Body of pancreas (tissue), 4 donors: ENCODE results near the gene ALPP.
"Not testable (repeated sequence)": the region's sequence is repeated elsewhere in the genome, so short reads cannot be mapped to it uniquely, and the experiment has no call there.

Source experiments
- CTCF ChIP-seq, 7 experiments: fragments of 450-650 bp in 4 of 7; fragments of 200-600 bp in 3 of 7; sonication (generic) in 3 of 7; IDR thresholded peaks; one replicate each; pipeline ENCODE4 v1.5.1; 2016 to 2019; ENCODE audit warnings: antibody characterized with exemption in 7 of 7
- POLR2A ChIP-seq, 3 donors: fragments of 450-650 bp; IDR thresholded peaks; one replicate each; pipeline ENCODE4 v1.6.1; 2016; ENCODE audit warnings: antibody characterized with exemption in 3 of 3, mild to moderate bottlenecking in 2 of 3

- TF ChIP-seq POLR2A, CTCF (IDR thresholded peaks at IDR 0.05): not testable (repeated sequence)
These were observed 13.6 kb upstream of the ALPP start for GRCh38 chr2:232364806-232365594.
